NCI-H187 treated with DMSO at 0.1 percent for 48 hours (cell line): ENCODE results near the gene KIAA1217.
"Not testable (repeated sequence)": the region's sequence is repeated elsewhere in the genome, so short reads cannot be mapped to it uniquely, and the experiment has no call there.

Source experiments
- DNase-seq: peaks from one replicate; lab custom pipeline; 2025; lab: John Stamatoyannopoulos, UW

The KIAA1217 gene

DNA sequence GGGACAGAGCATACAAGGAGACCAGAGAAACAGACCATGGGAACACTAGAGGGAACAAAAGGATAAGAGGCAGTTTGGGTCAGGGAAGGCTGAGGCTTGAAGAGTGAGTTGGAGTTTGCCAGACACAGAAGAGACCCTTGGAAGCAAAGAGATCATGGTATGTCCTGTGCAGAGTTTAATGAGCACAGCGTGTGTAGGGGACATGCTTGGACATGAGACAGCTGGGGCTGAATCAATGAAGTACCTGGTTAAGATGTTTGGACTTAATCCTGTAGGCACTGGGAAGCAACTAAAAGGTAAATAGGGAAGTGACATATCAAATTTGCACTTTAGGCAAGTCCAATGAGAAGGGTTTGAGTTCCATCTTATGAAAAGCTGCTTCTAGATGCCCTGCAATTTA lies 79.6 kb downstream of the KIAA1217 start:
- DNase-seq: no peak

DNA sequence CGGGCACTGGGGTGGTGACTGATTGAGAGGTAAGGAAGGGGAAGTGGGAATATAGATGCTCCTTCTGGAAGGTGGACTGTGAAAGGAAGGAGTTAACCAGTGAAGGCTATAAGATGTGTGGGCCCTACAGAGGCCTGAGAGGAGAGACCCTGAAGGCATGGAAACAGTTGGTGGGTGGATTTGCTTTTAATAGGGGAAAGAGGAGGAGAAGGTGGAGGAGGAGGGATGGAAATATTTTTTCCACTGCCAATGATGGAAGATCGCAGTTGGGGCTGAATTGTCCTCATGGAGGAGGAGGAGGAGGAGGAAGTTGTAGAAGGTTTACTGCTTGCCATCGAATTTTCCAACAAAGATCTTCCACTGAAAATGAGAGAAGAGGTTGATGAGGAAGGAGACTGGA lies 80.3 kb downstream of the KIAA1217 start:
- no peak for DNase-seq

- DNase-seq: peak; percentile 23
Measured at GRCh38 chr10:24292304-24293293, 83.7 kb downstream of the KIAA1217 start.

DNA sequence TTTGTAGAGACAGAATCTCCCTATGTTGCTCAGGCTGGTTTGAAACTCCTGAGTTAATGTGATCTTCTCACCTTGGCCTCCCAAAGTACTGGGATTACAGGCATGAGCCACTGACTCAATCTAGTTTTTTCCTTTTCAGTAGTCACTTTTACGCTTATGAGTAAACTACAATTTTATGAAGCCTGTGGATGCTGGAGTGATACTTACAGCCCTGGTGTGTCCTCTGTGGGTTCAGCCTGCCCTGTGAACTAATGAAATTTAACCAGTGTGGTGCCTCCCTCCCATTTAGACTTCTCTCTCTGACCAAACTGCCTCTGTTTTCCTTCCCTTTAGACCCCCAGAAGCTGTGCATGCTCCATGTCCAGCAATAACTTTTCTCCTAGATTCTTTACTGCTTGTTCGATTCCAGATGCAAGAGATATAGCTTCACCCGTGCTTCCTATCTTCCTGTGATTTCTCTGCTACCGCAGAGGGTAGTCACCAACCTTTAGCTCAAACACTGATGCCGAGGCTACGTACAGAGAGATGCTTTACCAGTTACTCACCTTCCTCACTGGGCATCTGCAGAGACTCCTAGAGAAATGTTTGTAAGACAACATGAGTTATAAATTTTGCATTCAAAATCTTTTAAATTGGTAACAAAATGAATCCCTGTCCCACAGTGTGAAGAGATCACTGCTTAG lies 90.8 kb downstream of the KIAA1217 start:
- no peak for DNase-seq

DNA sequence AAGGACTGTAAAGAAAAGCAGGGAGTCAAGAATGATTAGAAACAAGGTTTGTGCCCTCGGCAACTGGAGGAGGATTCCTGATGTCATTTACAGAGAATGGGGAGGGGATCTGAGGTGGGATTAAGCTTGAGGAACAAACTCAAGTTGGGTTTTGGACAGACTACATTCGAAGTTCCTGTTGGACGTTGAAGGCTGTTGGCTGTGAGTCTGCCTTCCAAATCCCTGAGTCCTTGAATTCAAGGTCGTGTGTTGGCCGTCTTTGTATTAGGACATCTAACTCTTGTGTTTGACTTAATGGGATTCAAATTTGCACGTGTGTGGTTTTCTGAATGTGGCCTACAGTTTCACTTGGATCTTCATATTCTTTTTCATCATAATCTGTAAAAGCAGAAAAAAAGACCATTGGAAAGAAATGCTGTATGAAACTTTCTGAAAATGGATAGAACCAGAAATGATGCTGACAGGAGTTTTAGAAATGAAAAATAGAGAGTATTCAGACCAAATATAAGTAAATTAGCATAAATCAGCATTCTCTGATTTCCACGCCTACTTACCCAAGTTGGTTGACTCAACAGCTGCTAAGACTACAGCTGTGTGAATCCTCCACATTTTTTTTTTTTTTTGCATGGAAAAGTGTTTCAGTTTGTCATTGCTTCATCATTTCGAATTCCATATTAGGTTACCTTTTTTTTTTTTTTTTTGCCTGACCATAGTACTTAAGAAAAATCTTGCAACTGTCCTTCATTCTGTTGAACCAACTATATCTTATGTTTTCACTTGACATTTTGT lies 94.8 kb downstream of the KIAA1217 start:
- no peak for DNase-seq

DNA sequence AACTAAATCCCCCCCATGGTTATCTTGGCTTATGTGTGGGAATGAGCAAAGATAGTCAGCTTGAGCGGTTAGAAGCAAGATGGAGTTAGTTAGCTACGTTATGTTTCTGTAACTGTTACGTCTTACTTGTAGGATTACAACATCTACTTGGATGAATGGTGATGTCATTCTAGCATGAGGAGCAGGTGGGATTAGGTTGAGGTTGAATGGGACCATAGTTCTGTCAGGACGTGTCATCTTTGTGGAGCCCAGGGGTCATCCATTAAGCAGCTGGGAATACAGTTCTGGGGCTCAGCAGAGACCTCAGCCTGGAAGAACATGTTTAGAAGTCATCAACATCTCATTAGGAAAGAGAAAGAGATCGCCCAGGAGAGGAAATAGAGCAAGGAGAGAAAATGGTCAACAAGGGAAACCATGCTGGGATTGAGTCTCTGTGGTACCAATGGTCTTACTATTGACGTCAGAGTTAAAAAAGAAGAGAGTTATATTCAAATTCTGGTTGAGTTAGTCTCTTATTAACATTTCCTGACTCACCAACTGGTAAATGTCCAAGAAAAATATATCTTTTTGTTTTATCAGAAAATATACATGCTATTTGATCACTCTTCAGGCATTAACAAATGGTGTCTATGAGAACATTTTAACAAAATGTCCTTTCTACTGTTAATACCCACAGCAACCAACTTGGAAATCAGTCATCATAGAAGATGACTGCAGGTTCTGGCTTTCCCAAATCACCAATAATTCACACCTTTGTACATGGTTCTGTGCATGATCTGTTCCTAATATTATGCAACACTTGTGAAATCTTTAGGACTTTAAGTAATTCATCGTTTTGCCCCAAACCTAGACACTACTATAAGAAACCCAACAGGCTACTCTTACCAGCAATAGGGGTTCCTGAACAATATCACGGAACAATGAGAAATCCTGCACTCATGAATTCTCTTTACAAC lies 96.9 kb downstream of the KIAA1217 start:
- no peak for DNase-seq

DNA sequence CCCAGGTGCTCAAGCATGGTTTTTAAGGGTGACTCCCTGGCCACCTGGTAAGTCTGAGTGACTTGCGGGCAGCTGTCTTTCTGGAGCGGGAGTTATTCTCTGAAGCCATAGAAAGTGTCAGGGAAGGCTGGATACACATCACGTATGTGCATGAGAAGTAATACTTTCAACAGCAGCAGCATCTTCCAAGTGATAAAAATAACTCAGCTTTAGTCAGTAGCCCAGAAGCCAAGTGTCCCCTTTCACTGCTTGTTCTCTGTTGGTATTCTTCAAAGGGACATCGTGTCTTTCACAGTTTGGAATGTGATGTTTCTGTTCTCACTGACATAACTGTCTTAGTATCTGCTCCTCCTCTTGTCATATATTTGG lies 97.6 kb downstream of the KIAA1217 start:
- DNase-seq: no peak

- DNase-seq: no peak
Measured at GRCh38 chr10:24307116-24307515, 98.2 kb downstream of the KIAA1217 start.

DNA sequence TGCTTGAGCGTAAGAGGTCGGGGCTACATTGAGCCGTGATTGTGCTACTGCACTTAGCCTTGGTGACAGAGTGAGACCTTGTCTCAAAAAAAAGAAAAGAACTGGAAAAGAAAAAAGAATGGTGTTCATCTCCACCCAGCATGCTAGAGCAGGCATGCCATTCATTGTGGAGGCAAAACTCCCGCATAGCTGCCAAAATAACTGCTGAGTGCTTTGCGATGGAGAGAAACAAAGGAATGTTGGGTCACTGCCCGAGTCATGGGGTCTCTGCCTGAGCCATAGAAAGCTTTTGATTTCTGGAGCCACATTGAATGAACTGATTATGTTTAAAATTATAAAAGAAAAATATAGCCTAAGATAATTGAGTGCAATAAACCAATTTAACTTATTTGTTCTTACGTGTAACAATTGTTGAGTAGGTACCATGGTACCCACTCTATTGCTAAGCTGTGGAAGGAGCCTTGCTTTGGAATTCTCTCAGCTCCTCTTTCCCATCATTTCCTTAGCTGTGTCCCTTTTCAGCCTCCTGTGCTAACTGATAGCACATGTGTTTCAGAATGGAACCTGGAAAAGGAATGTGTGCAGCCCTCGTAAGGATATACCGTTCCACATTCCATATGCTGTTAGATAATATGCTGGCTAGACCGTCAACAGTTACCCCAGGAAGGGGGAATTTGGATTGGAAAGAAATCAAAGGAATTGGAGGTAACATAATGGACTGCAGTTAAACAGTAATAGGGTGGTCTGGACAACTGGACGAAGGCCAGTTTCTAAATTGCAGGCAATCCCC lies 99.0 kb downstream of the KIAA1217 start:
- no peak for DNase-seq

DNA sequence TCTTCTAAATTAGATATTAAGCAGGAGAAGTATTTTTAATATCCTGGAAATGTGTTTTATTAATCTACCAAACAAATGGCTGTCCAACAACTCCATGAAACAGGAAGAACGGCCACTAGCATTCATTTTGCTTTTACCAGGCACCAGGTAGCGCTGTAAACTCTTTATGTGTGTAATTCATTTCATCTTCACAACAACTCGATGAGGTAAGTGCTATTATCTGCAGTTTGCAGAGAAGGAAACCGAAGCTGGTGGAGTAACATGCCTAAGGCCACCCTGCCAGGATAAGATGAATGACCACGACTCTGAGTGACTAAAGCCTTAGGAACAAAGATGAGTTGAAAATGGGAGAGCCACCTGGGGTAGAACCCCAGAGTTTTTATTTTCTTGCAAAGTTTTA lies 101.2 kb downstream of the KIAA1217 start:
- no peak for DNase-seq

- DNase-seq: no peak
Measured at GRCh38 chr10:24311888-24312287, 103.0 kb downstream of the KIAA1217 start.

GRCh38 chr10:24313283-24313682 lies 104.3 kb downstream of the KIAA1217 start:
- DNase-seq: peak; percentile 68

DNA sequence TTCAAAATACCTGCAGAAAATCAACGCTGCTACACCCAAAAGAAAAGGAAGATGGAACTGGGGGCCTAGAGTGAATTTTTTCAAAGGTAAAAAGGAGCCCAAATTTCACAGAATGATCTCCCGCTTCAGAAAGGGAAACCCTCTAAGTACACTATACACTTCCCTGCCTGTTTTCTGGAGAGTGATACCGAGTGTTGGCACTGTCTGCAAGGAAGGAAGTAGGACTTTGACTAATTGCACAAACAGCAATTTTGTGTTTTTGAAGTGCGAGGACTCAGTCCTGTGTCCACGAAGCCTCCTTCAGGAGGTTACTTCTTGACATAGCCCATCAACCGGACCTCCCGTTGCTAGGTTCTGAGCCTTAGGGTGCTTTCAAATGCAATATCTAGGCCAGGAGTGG lies 106.3 kb downstream of the KIAA1217 start:
- no peak for DNase-seq

DNA sequence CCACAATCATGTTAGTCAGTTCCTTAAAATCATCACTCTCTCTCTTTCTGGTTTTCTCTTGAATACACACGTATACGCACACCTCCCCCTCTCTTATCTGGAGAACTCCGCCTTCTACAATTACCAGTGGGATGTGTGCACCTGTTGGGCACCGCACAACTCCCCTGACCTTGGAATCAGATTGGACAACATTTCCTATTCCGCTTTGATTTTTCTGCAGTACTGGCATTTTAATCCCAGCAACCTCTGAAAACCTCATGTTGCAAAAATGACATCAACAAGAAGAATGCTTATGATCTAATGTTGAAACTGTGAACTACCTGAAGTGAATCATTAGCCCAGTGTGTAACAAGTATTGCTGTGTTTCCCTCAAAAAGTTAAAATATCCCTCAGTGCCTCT lies 109.6 kb downstream of the KIAA1217 start:
- no peak for DNase-seq

- no peak for DNase-seq
Measured at GRCh38 chr10:24320373-24320772, 111.4 kb downstream of the KIAA1217 start.

GRCh38 chr10:24324651-24325050 lies 115.7 kb downstream of the KIAA1217 start:
- DNase-seq: no peak

DNA sequence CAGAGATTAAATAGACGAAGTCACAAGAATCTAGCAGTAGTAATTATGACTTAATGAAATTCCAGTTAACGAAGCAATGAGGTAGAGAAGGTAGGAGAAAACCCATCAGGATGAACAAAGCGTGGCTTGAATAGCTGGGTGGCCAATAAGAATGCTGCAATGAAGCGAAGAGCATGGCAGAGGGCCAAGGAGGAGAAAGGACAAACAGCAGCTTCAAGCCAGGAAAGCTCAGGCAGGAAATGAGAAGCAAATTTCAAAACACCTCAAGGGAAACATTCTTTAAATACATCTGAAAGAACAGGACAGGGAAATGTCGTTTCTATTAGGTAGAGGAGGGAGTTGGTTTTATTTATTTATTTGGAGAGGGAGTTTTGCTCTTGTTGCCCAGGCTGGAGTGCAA lies 122.5 kb downstream of the KIAA1217 start:
- no peak for DNase-seq

GRCh38 chr10:24333736-24334135 lies 124.8 kb downstream of the KIAA1217 start:
- no peak for DNase-seq

DNA sequence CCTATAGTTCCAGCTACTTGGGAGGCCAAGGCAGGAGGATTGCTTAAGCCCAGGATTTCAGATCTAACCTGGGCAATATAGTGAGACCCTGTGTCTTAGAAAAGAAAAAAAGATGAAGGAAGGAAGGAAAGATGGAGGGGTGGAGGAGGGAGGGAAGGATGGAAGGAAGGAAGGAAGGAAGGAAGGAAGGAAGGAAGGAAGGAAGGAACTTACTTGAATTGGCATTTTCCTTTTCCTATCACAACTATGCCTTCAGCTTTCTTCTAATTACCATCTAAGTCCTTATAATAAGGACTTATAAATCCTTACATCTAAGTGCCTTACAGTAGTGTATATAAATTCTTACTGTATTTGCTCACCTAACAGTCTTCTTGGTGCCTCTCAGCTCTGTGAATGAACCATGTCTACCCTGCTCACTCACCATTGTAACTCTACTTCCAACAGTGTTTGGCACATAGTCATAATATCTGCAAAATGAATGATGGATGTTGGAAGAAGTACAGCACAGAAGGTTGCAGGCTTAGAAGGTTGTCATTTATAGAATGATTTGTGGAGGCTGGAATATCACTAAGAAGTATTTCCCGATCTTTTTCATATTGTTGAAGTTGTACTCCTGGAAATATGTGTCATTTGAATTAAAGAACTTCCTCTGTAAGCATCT lies 125.5 kb downstream of the KIAA1217 start:
- no peak for DNase-seq

DNA sequence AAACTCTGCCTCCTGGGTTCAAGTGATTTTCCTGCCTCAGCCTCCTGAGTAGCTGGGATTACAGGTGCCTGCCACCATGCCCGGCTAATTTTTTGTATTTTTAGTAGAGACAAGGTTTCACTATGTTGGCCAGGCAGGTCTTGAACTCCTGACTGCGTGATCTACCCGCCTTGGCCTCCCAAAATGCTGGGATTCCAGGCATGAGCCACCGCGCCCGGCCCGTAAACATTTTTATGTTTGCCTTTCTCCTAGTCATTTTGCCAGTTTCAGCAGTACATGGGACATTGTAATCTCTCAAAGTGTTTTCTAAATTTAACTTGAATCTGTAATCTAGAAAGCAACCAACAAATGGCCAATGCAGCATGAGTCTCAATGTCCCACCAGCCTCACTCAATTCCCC lies 128.8 kb downstream of the KIAA1217 start:
- DNase-seq: not testable (repeated sequence)
